NCI-H1694 treated with DMSO at 0.1 percent for 48 hours (cell line): ENCODE data around the gene SLC4A3.

Experiments
- DNase-seq: peaks from one replicate; lab custom pipeline; 2025; lab: John Stamatoyannopoulos, UW

The SLC4A3 gene

DNA sequence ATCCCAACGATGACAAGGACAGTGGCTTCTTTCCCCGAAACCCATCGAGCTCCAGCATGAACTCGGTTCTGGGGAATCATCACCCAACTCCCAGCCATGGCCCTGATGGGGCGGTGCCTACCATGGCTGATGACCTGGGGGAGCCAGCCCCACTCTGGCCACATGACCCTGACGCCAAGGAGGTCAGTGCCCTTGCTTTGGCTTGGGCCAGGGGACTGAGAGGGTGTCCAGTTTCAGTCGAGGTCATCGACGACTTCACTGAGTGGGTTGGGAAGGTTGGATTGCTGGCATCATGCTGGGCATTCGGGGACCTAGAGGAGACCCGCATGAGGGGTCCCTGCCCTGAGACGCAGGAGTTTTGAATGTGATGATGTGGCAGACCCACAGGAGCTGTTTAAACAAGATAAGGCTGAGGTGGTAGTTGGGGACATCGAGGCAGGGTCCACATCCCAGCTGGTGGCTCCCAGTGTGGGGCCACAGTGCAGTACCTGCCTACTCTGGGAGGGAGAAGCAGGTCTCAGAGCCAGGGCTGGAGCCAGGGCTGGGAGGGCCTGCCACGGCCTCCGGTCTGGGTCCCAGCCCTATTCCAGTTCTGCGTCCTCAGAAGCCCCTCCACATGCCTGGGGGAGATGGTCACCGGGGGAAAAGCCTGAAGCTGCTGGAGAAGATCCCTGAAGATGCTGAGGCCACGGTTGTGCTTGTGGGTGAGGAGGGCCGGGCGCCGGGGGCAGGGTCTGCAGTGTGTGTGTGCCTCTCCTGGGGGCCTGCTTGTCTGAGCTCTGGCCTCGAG is 6.0 kb downstream of the SLC4A3 start:
- DNase-seq = peak; percentile 31

DNA sequence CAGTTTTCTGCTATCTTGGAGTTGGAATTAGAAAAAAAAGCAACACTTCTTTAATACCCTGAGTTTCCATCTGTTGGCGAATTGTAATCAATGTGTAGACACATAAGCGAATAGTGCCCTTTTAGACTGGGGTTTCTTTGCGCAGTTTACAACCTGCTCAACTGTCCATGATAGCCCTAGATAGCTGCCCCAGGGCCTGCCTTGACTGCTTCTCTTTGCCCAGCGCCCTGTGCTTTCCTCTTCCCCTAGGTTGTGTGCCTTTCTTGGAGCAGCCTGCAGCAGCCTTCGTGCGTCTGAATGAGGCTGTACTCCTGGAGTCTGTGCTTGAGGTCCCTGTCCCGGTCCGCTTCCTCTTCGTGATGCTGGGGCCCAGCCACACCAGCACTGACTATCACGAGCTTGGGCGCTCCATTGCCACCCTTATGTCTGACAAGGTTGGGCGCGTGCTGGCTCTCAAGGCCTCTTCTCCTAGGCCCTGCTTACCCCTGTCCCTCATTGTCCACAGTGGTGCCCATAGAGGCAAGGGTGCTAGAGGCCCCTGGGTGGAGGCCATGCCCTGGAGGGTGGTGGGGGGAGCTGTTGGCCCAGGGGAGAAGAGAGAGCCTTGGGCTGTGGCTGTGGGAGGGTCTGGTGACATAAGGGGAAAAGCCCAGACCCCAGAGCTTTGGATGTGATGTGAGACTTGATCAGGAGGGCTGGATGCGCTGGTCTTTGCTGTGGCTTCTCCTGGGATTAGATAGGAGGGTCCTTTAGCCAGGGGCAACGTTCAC is 6.9 kb downstream of the SLC4A3 start:
- DNase-seq = no peak

DNA sequence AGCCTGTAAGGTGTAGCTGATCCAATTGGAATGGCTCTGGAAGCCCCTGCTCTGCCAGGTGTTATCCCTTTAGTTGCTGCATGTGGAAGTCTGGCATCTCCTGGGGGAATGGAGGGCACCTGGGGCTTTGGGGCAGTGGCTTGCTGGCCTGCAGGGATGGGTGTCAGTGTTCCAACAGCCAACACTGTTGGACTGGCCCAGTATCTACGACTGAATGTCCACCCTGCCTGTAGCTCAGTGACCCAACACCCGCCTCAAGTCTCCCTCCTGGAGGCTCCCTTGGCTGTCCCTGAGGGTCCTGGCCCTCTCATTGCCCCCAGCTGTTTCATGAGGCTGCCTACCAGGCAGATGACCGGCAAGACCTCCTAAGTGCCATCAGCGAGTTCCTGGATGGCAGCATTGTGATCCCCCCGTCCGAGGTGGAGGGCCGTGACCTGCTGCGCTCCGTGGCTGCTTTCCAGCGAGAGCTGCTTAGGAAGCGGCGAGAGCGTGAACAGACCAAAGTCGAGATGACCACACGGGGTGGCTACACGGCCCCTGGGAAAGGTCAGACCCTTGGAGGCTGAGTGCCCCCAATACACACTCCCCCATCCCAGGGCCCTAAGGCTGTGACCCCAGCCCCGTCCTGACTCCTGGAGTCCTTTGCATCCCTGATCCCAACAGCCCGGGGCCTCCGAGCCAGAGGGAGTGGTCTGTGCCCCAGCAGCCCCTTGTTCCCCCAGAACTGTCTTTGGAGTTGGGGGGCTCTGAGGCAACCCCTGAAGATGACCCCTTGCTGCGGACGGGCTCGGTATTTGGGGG is 7.7 kb downstream of the SLC4A3 start:
- no peak for DNase-seq

DNA sequence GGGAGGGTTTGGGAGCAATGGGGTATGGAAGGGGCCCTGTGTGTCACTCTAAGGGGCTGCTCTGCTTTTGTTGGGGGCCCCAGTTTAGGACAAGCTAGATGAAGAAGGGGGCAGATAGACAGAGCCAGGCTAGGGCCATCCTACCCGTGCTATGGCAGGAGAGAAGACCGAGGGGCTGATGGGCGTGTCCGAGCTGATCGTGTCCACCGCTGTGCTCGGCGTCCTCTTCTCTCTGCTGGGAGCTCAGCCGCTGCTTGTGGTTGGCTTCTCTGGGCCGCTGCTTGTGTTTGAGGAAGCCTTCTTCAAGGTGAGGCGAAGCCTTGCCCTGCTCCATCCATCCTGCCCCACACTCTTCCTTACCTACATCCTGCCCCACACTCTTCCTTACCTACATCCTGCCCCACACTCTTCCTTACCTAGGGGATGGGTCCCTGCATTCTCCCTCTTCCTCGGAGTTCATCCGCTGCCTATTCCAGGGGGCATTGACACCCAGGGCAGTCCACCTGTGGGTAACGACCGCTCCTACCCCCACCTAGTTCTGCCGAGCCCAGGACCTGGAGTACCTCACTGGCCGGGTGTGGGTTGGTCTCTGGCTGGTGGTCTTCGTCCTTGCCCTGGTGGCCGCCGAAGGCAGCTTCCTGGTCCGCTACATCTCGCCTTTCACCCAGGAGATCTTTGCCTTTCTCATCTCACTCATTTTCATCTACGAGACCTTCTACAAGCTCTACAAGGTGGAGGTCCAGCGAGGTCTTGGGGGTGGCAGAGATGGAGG is 8.9 kb downstream of the SLC4A3 start:
- DNase-seq = no peak

DNA sequence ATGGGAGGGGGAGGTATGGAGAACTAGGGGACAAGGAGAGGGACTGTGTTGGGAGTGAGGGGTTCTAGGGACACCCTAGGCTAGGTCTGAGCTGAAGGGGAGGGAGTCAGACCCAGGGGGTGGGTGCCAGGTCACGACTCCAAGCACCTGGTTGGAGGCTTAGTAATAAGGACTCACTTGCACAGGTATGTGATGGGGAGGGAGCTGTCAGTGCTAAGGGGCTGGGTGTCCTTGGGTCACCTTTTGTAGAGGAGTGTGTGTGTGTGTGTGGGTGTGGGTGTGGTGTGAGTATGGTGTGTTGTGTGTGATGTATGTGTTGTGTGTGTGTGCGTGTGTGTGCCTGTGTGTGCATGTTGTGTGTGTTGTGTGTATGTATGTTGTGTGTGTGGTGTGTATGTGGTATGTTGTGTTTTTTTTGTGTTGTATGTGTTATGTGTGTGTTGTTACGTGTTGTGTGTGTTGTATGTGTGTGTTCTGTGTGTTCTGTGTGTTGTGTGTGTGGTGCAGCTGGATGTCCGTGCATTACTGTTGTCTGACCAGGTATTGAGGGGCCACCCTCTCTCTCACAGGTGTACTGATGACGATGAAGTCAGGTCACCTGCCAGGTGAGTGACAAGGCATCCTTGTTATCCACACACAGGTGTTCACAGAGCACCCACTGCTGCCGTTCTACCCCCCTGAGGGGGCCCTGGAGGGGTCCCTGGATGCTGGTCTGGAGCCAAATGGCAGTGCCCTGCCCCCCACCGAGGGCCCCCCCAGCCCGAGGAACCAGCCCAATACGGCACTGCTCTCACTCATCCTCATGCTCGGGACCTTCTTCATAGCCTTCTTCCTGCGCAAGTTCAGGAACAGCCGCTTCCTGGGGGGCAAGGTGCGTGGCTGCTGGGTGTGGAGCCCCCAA is 9.8 kb downstream of the SLC4A3 start:
- no peak for DNase-seq

DNA sequence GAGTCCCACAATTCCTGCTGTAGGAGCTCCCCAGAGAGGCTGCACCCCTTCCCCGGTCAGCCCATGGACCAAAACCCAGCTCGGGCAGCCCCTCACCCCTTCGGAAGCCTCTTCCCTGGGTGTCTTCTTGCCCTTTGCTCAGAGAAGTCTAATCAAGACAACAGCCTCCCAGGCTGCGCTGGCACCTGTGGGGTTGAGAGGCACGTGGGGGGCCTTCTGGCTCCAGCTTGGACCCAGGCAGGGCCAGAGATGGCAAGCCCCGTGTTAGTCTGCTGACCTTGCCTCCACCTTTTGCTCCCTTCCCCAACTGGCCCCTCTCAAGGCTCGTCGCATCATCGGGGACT is 10.4 kb downstream of the SLC4A3 start:
- DNase-seq = no peak

DNA sequence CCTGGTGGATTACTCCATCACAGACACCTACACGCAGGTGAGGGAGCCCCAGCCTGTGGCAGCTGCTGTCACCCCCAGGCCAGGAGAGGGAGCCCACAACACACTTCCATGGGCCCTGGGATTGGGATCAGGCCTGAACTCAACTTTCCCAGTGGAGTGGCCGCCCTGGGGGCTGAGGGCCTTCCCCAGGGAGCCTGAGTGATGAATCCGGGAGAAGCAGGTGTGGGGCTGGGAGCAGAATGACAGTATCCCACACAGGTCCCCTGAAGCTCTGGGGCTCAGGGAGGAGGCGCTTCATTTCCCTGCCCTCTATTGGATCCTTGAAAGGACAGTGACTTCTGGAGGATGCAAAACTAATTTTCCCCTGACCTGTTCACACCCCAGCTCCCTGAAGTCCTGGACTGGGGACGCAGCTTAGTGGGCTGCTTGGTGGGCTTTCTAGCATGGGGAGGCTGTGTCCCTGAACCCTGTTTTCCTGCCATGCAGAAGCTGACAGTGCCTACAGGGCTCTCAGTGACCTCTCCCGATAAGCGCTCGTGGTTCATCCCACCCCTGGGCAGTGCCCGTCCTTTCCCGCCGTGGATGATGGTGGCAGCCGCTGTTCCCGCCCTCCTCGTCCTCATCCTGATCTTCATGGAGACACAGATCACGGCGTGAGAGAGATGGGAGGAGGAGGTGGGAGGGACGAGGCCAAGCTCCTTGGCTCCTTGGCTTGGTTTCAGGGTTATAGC is 11.0 kb downstream of the SLC4A3 start:
- DNase-seq = no peak

DNA sequence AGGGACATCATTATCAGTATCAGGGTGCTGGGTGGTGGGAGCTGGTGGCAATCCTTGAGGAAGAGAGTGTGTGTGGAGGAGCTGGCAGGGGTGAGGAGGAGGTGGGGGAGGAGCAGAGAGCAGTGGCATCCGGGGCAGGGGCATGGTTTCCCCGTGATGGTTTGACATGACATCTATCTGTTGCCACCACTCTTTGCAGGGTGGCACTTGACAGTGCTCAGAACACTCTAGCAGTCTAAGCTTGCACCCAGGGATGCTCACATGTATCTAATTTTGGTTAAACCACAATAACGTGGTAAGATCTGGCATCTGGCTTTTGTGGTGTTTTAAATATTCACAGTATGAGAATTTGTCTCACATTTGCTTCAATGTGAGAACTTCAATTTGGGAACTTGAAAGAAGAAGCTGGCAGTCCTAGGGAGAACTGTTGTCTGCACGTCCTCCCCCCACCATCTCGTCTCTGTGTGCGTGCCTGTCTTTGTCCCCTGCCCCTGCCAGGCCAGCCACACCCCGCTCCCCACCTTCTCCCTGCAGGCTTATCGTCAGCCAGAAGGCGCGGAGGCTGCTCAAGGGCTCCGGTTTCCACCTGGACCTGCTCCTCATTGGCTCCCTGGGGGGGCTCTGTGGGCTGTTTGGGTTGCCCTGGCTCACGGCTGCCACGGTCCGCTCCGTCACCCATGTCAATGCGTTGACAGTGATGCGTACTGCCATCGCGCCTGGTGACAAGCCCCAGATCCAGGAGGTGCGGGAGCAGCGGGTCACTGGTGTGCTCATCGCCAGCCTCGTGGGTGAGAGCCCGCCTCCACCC is 11.7 kb downstream of the SLC4A3 start:
- DNase-seq = no peak

DNA sequence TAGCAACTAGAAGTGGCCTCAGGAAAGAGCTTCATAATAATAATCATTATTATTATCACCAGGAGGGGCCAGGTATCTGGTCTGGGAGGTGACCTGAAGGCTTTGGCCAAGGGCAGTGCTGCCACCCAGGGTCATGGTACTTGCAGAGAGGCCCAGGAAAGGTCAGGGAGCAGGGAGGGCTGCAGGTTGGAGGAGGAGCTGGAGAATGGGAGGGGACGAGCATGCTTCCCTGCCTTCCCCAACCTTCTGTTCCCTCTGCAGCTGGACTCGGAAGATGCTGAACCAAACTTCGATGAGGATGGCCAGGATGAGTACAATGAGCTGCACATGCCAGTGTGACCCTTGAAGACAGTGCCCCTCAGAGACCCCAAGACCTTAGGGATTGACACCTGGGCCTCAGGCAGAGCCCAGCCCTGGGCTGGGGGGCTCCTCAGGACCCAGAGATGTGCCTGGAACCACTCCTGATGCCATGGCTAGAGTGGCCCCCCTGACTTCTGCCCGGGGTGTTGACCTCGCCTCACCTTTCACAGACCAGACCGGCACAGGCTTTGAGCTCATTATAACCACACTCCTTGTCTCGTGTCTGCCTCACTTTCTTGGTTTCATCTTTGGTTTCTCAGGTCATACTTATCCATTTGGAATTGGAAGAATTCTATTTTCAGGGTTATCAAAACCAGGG is 14.1 kb downstream of the SLC4A3 start:
- DNase-seq = no peak

DNA sequence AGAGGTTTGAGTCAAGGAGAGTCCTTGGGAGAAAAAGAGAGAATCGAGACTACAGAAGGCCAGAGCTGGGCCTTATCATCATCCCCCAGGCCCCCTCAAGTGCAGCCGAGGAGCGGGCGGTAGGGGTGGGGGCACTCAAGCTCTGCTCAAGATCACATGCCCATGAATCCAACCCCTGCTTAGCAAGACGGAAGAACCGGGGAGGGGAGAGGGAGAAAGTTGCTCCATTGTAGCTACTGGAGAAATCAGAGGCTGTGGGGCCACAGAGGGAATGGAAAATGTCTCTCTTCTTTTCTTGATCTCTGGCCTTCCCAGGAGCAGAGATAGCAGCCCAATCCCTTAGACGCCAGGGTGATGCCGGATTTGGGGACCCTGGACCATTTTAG is 14.6 kb downstream of the SLC4A3 start:
- DNase-seq = no peak

DNA sequence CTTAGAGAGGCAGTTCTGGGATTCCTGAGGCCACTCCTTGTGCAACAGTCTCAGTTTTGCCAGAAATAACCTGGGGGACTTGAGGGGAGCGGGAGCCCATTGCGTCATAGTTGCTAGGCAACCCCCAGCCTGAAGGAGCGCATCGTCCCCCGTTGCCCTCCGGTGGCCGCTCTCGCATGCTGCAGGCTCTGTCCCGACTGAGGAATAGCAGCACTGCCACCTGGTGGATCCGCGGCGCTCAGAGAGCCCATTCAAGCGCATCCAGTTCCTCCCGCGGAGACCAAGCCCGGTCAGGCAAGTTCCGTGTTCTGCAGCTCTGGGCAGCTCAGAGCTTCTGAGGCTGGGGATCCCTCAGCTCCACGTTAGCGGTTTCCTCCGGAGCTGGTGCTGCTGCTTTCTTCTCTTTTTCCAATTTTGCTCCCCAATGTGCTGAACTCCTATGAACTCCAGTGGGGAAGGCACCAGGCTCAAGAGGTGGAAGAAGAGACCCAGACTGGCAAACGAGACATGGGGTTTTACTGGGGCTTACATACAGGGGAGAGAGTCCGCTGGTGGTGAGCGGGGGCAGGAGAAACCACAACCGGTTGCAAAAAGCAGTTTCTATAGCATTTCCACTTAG is 15.1 kb downstream of the SLC4A3 start:
- peak; percentile 88 for DNase-seq

DNA sequence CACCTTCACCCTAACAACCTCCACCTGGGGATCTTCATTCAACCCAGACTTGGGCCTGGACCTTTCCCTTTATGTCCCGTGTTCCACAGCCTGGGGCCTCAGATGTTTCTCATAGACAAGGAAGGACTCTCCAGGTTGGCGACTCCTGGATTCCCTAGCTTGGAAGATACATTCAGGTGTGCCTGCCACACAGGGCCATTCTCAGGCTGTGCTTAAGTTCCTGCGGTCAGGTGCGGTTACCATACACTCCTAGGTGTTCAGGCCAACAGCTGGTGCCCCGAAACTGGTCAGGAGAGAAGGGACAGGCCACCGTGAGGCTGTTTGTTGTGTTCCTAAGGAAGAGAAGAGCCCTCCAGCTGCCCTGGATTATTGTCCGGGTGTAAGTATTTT is 15.6 kb downstream of the SLC4A3 start:
- no peak for DNase-seq

DNA sequence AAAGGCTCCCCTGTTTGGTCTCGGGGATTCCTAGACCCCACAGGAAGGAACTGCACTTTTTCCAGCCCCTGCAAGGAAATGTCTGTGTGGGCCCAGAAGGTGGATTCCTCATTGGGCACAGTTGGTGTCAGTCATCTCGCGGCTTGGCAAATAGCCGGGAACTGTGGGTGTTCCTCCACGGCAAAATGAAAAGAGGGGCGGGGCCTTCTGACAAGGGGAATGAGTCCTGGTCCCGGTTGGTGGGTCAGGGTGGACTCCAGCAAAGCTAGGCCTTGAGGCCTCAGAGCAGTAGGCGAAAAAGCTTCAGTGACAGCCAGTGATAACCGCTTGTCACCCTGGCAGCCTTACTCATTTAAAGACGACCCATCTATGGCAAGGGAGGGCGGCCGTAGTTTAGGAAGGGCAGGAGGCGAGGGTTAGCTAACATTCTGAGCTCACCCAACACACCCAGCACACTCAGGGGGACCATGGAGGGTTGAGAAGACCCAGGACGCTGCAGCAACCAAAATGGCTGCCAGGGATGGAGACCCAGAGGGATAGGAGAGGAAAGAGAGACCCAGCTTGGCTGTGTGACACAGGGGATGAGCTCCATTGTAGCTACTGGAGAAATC is 16.5 kb downstream of the SLC4A3 start:
- DNase-seq = no peak

DNA sequence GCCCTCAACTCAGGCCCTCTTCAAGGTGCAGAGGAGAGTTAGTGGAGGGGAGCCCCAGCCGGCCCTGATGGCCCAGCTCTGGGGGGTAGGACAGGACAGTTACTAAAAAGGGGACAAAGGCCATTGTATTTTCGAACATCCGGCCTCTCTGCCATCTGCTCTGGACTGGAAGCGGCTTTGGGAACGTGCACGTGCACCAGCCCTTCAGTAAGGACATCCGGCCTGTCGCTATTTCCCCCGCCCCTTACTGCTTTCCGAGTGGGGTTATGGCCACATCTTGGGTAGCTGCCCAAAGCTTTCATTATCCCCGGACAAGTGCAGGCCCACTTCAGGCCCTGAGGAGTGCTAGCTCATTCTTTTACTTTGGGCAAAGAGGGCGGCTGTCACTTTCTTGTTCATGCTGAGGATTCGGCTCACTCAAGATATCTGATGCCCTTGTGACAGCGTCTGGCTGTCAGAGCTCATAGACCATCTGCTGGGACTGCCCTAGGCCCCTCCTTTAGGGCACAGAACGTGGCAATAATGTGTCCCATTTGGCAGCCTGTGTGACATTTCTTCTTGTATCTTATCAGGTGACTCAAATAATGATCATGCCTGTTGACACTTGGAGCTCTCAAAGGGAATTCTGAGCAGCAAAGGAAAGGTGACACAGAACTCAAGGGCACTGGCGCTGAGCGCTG is 17.5 kb downstream of the SLC4A3 start:
- peak; percentile 39 for DNase-seq

DNA sequence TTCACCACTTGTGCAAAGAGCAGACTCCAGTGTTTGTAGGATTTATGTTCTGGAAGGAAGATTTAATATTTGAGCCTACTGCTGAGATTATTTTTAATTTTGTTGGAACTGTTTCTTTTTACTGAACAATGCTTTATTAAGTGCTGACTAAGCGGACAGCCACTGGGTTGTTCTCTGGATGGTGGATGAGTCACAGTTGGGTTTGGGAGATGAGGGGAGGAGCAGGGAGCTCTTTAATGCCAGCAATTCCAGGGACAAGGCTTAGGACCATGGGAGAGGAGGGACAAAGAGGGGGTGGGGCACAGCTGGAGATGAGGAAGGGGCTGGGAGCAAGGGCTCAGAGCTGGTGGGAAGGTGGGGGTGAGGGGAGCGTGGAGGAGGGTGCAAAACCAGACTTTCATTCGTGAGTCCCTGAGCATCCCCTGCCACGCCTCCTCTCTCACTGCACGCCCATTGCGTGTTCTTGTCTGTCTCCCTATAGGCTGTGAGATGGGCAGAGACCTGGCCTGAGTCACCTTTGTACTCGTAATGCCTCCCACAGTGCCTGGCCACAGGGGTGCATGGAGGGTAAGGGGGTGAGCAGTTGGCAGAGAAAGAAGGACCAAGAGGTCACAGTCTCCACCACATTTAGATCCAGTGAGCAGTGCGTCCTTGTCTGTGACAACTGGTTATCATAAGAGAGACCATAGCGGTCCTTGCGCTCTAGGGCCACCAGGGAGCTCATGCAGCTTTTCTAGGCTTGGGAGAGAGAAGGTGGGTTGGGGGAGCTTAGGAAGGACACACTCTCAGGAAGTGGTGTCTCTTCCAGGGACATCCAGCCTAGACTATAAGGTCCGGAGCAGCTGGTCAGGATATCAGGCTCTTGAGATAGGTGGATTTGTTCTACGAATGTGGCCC is 18.4 kb downstream of the SLC4A3 start:
- no peak for DNase-seq

DNA sequence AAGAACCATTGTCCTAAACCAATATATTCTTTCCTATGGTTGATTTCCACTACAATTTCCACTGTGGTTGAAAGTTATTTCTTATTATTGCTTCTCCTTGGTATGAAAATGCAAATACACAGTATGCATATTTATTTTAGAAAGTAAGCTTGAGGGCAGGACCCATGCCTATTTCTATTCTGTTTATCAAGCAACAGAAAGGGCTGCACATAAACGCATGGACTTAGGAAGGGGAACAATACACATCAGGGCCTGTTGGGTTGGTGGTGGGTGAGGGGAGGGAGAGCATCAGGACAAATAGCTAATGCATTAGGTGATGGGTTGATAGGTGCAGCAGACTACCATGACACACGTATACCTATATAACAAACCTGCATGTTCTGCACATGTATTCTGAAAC is 20.7 kb downstream of the SLC4A3 start:
- no peak for DNase-seq
